GM18870 (cell line): ENCODE results near the gene TLX3.

ENCODE experiments used
- ATAC-seq: cut with Tn5 transposase; IDR thresholded peaks from one replicate; pipeline ENCODE4 v1.9.1; 2021; ENCODE audit warnings: moderate library complexity; ENCODE audit not compliant: unreplicated experiment

Gene TLX3

GRCh38 chr5:171300358-171300757, 8.7 kb upstream of the TLX3 start:
- no peak for ATAC-seq

DNA sequence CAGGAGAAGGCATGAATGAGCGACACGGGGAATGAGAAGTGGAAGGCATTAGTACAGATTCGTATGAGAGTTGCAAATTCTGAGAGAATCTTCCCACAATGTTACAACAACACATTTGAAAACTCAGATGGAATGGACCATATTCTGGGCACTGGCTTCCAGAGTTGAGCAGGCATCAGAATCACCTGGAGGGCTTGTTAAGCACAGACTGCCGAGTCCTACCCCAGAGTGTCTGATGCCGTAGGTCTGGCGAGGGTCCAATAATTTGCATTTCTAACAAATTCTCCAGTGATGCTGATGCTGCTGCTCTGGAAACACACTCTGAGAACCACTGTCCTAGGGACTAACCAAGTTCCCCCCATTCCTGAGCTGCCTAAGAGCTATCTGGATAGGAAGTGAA, 2.9 kb upstream of the TLX3 start:
- no peak for ATAC-seq

- no peak for ATAC-seq
Observed at GRCh38 chr5:171306781-171307591, 2.1 kb upstream of the TLX3 start.

DNA sequence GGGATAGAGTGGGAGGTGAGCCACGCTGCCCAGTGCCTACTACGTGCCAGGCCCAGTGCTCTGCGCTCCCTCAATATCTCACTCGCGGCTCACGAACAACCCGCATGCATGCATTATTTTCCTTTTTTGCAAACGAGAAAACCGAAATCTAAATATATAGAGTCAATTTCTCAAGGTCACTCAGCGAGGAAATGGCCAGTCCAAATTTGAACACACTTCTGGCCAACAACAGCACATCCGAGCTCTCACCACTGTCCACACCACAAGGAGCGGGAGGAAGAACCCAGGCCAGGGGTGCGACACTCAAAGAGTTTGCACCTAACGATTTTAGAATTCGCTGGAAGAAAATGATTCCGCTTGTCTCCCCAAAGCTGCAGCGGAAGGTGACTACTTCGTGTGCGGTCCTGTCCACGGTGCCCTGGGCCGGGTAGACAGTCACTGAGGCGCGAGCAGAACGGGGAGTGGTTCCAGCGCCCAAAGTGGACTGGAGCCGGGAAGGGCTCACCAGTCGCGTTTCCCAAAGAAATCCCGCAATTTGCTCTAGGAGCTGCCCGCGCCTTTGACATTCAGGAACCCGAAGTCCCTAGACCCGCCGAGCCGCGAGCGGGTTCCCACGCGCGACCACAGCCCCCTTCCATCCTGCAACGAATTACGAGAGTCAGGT, 1.1 kb upstream of the TLX3 start:
- no peak for ATAC-seq

GRCh38 chr5:171309276-171310211, 496 bp downstream of the TLX3 start:
- no peak for ATAC-seq

DNA sequence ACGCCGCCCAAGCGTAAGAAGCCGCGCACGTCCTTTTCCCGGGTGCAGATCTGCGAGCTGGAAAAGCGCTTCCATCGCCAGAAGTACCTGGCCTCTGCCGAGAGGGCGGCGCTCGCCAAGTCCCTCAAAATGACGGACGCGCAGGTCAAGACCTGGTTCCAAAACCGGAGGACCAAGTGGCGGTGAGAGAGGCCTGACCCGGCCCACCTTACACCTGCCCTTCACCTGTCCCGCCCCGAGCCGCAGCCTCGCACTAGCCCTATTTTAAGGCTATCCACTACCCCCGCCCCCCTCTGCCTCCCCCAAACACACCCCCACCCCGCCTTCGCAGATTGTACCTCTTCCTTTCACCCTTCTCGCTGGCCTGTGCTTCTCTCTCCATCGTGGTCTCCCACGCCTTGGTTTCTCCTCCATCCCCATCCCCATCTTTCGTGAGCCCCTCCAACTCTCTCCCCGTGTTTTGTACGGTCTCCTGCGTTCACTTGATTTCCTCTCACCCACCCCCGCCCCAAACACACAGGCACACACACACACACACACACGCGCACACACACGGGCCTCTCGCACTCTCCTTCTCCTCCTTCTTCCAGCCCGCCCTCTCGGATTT, 1.3 kb downstream of the TLX3 start:
- no peak for ATAC-seq

GRCh38 chr5:171310819-171311321, 1.8 kb downstream of the TLX3 start:
- ATAC-seq = no peak

GRCh38 chr5:171311322-171312077, 2.5 kb downstream of the TLX3 start:
- no peak for ATAC-seq

DNA sequence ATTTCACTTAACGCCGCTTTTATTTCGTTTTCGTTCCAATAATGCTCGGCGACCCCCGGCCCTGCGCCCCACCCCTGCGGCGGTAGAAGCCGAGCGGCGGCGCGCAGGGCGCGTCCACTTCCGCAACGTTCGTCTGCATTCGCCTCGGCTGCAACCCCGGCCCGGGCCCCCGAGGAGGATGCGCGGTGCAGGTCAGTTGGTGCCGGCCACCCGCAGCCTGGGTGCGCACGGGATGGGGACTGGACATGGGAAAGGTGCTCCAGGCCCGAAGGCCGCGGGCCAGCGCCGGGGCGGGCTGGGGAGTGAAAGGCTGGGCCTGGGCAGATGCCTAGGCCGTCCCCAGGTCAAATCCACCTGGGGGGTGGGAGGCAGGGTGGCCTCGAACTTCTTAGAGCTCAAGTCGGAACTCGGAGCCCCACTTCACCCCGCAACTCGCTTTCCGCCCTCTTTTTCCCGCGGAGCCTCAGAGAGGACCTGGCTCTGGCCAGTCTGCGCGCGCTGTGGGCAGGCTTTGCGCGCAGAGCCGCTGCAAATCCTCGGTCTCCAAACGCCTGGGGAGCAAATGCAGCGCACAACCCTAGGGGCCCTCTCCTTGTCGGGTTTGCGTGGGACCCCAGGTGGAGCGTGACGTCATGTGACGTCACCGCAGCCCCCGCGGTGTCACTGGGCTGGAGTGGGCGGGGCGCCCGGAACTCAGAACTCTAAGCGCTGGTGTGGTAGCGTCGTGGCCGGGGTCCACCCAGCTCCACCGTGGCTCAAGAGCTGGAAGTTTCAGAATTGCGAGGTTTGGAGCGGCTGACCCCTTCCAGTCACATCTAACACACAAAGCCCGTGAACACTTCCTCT, 3.3 kb downstream of the TLX3 start:
- ATAC-seq = no peak

DNA sequence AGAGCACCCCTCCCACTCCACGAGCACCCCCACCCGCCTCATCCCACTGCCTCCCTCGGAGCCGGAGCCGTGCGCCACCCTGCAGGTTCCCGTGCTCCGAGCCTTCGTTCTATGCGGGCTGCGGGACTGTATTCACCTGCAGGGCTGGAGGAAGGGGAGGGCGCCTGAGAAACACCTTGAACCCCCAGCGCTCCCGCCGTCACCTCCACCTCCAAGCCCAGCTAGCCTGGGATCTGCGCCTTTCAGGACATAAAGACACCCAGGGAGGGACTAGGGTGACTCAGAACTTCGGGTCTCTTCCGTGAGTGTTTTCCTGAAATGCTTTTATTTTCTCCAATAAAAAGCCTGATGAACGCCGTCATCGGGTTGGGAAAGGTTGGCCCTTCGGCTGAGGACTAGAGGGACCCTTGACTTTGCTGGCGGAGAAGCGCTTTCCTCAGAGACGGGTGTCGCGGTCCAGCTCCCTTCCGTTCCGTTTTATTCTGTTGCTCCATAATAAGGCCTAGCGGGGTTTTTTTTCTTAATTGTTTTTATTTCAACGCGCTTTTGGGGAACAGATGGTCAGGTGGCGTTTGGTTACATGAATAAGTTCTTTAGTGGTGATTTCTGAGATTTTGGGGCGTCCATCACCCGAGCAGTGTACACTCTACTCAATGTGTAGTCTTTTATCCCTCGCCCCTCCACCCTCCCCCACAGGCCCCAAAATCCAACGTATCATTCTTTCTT, 4.6 kb downstream of the TLX3 start:
- ATAC-seq = no peak

DNA sequence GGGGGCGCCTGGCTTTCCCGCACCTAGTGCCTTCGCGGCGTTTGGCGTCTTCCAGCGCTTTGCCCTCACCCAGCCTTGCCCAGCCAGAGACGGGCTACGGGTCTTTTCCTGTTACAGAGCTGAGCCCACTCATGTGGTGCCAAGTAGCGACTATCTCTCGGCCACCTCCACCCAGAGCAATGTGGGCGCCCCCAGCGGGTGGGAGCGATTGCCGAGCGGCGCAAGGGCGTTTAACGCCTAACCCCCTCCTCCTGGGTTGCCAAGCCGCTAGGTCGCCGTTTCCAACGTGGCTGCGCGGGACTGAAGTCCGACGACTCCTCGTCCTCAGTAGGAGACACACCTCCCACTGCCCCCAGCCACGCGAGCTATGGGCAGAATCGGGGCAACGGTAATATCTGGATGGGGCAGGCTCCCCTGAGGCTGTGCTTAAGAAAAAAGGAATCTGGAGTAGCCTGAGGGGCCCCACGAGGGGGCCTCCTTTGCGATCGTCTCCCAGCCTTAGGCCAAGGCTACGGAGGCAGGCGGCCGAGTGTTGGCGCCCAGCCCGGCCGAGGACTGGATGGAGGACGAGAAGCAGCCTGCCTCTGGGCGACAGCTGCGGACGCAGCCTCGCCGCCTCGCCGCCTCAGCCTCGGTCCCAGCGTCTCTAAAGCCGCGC, 5.8 kb downstream of the TLX3 start:
- ATAC-seq = no peak

DNA sequence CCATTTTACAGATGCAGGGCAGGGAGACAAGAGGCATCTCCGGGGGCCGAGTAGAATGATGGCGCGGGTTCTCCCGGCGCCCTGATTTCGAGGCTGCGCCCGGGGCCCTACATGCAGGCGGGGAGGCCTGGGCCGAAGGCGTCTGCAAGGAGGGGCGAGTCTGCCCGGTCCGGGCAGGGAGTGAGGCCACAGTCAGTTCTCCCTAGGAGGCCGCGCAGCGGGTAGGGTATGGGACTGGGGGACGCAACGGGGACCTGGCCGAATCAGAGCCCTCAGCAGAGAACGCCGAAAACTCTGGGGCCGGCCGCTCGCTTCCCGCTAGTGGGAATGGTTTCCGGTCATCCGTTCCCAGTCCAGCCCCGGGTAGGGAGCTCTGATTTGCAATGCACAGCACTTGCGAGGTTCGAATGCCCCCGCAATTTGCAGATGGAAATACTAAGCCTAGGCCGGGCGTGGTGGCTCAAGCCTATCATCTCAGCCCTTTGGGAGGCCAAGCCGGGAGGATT, 6.4 kb downstream of the TLX3 start:
- ATAC-seq = no peak

DNA sequence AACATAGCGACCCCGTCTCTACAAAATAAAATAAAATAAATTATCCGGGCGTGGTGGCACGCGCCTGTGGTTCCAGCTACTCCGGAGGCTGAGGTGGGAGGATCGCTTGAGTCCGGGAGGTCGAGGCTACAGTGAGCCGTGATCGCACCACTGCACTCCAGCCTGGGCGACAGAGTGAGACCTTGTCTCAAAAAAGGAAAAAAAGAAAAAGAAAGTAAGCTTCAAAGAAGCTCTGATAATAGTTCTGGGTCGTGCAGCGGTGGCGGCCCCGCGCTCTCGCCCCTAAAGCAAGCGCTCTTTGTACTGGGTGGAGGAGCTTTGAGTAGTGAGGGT, 6.8 kb downstream of the TLX3 start:
- no peak for ATAC-seq

DNA sequence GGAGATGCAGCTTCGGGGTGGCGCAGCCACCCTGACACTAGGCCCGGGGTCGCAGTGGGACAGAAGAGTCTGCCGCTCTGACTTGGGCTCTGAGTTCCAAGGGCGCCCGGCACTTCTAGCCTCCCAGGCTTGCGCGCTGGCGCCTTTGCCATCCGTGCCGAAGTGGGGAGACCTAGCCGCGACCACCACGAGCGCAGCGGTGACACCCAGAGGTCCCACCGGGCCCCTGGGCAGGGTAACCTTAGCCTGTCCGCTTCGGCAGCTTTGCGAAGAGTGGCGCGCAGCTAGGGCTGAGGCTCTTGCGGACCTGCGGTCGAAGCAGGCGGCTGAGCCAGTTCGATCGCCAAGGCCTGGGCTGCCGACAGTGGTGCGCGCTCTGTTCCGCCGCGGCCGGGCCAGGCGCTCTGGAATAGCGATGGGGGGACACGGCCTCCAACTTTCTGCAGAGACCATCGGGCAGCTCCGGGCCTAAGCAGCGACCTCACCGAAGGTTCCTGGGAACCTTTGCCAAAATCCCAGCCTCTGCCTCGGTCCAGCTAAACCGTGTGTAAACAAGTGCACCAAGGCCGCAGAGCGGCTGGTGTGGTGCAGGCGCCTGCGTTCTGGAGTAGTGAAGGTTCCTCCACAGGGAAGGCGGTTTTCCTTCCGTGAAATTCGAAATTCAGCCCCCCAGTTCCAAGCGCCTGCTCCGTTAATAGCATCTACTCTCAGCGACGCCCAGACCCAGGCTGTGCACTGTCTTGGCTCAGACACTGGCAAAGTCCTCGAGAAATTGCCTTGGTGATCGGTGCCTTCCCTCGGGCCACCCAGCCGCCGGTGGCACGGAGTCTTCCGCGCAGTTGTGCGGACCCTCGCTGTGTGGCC, 7.4 kb downstream of the TLX3 start:
- ATAC-seq = no peak

DNA sequence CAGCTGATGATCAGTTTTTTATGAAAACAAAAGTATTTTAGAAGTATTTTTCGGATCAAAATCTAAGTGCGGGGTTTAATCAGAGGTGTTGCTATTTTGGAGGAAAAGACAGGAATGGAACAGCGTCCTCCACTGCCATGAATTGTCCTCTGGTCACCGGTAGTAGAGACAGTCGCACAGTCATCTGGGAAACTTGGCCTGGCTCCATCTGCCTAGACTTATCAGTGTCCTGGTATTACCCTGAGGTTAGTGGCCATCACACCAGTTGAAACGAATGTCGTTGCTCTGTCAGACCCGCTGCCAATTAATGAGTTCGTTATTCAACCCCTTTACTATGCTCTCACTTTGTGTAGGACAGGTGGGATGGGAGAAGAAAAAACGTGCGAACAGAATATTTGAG, 8.2 kb downstream of the TLX3 start:
- ATAC-seq = no peak

DNA sequence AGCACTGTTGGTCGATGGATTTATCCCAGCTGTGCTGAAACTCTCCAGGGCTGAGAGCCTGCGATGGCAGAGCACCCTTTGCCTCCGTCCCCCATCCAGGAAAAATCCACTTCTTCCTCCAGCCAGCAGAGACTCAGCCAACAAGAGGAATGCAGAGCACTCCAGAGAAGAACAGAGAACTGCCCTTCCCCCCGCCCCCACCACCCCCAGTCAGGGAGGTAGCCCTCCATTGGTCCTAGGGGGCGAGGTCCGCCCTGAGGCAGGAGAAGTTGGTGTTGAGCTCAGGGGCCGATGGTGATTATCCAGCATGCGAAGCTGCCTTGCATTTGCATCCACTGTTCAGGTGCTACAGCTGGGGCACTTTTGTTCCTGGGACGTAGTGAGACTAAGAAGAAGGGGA, 9.0 kb downstream of the TLX3 start:
- ATAC-seq = no peak

GRCh38 chr5:171321447-171321846, 12.4 kb downstream of the TLX3 start:
- ATAC-seq = no peak
